Transverse colon (tissue), 4 donors: ENCODE data around the gene ENDOV. TPM values are rescaled to one million over a fixed set of nuclear protein-coding genes. Genes with fewer than 3 reads are reported as not detected.

Experiments used
- DNase-seq: peaks from one replicate; pipeline ENCODE4 v3.0.0-alpha.2; 2019
- H3K27ac ChIP-seq, 4 donors: fragments of 200-600 bp; sonication (generic); 2 replicates each; pipeline ENCODE4 v1.5.1; 2016 to 2018; ENCODE audit warnings: inconsistent platforms in 4 of 4
- H3K27me3 ChIP-seq: fragments of 200-600 bp; sonication (generic); 2 replicates; pipeline ENCODE4 v1.5.1; 2017; ENCODE audit warnings: inconsistent platforms
- H3K36me3 ChIP-seq, 4 donors: fragments of 200-600 bp; sonication (generic); 2 replicates each; pipeline ENCODE4 v1.5.1; 2017 to 2019; ENCODE audit warnings: inconsistent platforms in 4 of 4
- H3K4me1 ChIP-seq, 4 donors: fragments of 200-600 bp; sonication (generic); 2 replicates each; pipeline ENCODE4 v1.5.1; 2017 to 2020; ENCODE audit warnings: inconsistent platforms in 4 of 4
- H3K4me3 ChIP-seq, 4 donors: fragments of 200-600 bp; sonication (generic); 1 replicate in 1 of 4; 2 replicates in 3 of 4; pipeline versions ENCODE4 v1.5.1 to v1.6.1; 2017 to 2019; ENCODE audit warnings: inconsistent platforms in 4 of 4
- H3K9me3 ChIP-seq, 2 donors: fragments of 200-600 bp; sonication (generic); 2 replicates each; pipeline ENCODE4 v1.5.1; 2017 to 2019; ENCODE audit warnings: inconsistent platforms in 2 of 2
- CTCF ChIP-seq, 5 experiments: fragments of 200-600 bp in 3 of 5; fragments of 450-650 bp in 2 of 5; sonication (generic) in 3 of 5; IDR thresholded peaks; 1 replicate in 2 of 5; 2 replicates in 3 of 5; pipeline ENCODE4 v1.5.1; 2016 to 2017; ENCODE audit warnings: antibody characterized with exemption in 5 of 5, inconsistent platforms in 3 of 5, mild to moderate bottlenecking in 2 of 5, moderate library complexity in 1 of 5
- EP300 ChIP-seq: sonication (generic); formaldehyde crosslinking; IDR thresholded peaks from one replicate; pipeline ENCODE4 v1.6.1; 2017; ENCODE audit warnings: antibody characterized with exemption, low read depth
- POLR2A ChIP-seq: fragments of 450-650 bp; IDR thresholded peaks from one replicate; pipeline ENCODE4 v1.6.1; 2016; ENCODE audit warnings: antibody characterized with exemption, mild to moderate bottlenecking, moderate library complexity
- POLR2AphosphoS5 ChIP-seq, 3 donors: sonication (generic); formaldehyde crosslinking; IDR thresholded peaks; one replicate each; pipeline ENCODE4 v1.6.1; 2016; ENCODE audit warnings: antibody characterized with exemption in 3 of 3
- WGBS, 2 donors: methylation state at CpG; one replicate each; pipeline ENCODE4 v1.1.5; 2018; ENCODE audit warnings: low coverage in 1 of 2; 5-methylcytosine and 5-hydroxymethylcytosine counted together
- in situ Hi-C, 4 donors: fragments of 200-750 bp; cut with MboI; loops; one replicate each; pipeline versions ENCODE4 v1.15.0 to v1.15.1; 2017; ENCODE audit warnings: low sequenced_read_pairs in 3 of 4, low pct_ligation_motif_present in 1 of 4, low pct_unique_long_range_greater_than_20kb in 1 of 4
- intact Hi-C: fragments of 100-400 bp; cut with DNase I; formaldehyde crosslinking; loops from one replicate; pipeline ENCODE4 v1.15.1; 2023; ENCODE audit warnings: low total_unique reads
- total RNA-seq, 4 donors: library from RNA; depleted of rRNA; stranded (reverse); fragments of >200 nt; gene quantifications; one replicate each; pipeline ENCODE4 v1.1.0, GENCODE V29; 2016

Gene ENDOV
- total RNA-seq, 4 donors from 2014 or later, result 14.9 to 26.9 (median 19.9) TPM

- WGBS, 2 donors, result 86% methylated on average over 1 to 4 of the region's 4 CpGs
- in situ Hi-C loops, result no loop called here
- peaks cover 0 to 52% (median 24%) of the 10 kb centered on the region in 4 donors for H3K36me3 ChIP-seq
These were observed 21.0 kb upstream of the ENDOV start for GRCh38 chr17:80393961-80394360.

GRCh38 chr17:80394629-80395216 is 20.2 kb upstream of the ENDOV start:
- Histone ChIP-seq H3K4me1 (no peaks in the 10 kb centered on the region), H3K9me3 (no peaks in the 10 kb centered on the region), H3K27me3 (no peaks in the 10 kb centered on the region), H3K27ac (no peak overlapping the region), H3K4me3 (no peak overlapping the region), H3K36me3 (peaks cover 0 to 44% (median 20%) of the 10 kb centered on the region in 4 donors)
- no peak for DNase-seq
- 68 to 87% methylated on average over 3 to 11 of the region's 11 CpGs for WGBS, 2 donors
- no peak for TF ChIP-seq EP300
- TF ChIP-seq POLR2AphosphoS5 (IDR thresholded peaks at IDR 0.05), result no peak
- no peak for TF ChIP-seq CTCF (IDR thresholded peaks at IDR 0.05)
- no peak for TF ChIP-seq POLR2A
- intact Hi-C loops, result no loop called here
- in situ Hi-C loops, result no loop called here

More at GRCh38 chr17:80393961-80394360, 21.0 kb upstream of the ENDOV start:
- H3K27ac ChIP-seq, result no peak overlapping the region
- H3K9me3 ChIP-seq, result no peaks in the 10 kb centered on the region
- no peak for TF ChIP-seq EP300
- no peak for TF ChIP-seq CTCF (IDR thresholded peaks at IDR 0.05)
- no peak for TF ChIP-seq POLR2A
- no peak for TF ChIP-seq POLR2AphosphoS5 (IDR thresholded peaks at IDR 0.05)
- H3K27me3 ChIP-seq, result no peaks in the 10 kb centered on the region
- intact Hi-C loops, result no loop called here
- no peak for DNase-seq
- H3K4me3 ChIP-seq, result no peak overlapping the region
- H3K4me1 ChIP-seq, result no peaks in the 10 kb centered on the region

DNA sequence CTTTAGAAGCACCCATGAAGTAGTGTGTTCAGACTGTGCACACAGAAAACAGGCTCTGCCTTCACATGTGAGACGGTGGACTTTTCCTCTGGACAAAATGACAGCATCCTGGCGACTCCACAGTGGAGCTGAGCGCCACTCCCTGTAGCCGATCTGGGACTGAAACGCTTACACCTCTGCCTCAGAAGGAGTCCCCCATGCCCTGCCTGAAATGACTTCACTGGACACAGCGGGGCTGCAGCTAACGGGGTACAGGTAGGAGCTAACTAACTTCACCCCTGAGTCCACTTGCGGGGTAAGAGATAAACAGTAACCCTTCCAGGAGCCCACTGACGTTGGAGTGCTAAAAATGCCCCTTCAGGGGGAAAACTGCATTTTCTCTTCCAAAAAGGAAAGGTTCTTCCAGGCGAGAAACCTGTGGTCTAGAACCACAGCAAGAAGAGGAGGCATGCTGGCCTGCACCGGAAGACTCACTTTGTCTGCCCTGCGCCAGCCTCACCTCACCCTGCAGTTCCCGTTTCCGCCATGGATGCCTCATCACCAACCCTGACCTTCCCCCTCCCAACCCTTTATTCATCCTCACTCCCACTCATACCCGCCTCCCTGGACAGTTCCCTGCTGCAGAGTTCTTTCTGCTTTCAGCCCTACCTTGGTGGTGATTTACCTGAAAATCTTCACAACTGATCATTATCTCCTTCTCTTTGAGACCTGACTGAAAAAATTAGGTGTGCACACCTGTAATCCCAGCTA is 19.4 kb upstream of the ENDOV start:
- Histone ChIP-seq H3K4me3 (no peak overlapping the region), H3K27ac (no peak overlapping the region), H3K36me3 (peaks cover 0 to 36% (median 15%) of the 10 kb centered on the region in 4 donors), H3K27me3 (no peaks in the 10 kb centered on the region), H3K9me3 (no peaks in the 10 kb centered on the region), H3K4me1 (no peaks in the 10 kb centered on the region)
- DNase-seq, result no peak
- in situ Hi-C loops (no loop called here), intact Hi-C loops (no loop called here)
- 80 to 84% methylated on average over 5 to 15 of the region's 15 CpGs for WGBS, 2 donors
- TF ChIP-seq POLR2A (no peak), EP300 (no peak), POLR2AphosphoS5 (IDR thresholded peaks at IDR 0.05) (no peak), CTCF (IDR thresholded peaks at IDR 0.05) (no peak)

DNA sequence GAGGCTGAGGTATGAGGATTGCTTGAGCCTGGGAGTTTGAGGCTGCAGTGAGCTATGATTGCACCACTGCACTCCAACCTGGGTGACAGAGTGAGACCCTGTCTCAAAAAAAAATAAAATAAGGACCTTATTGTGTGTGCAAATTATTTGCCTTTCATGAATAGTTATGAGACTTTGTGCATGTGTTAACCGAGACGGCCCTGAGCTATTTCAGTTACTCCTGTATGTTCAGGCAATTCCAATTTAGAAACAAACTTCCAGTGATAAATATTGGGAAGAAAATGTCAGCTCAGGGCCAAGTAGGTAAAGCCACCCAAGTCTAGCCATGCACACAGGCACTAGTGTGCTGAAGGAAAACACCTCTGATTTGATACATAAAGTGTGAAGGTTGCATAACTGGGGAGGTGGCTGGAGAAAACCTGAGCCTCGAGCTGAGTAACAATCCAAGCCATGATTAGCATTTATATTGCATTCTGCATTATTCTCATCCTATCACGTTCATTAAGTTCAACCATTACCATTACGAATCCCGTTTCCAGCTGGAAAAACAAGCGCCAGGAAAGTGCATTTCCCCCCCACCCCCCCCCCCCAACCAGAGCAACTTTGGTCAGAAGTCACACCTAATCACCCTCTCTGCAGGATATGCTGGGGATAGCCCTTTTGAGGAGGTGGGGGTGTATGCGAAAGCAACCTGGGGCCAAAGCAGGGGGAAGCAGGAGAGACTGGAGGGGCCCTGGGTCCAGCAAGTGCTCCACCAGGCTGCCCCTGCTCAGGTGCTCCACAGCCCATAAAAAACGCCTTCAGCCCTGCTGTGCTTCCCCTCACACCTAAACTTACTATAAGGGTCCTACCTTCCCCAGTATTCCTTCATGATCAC is 18.6 kb upstream of the ENDOV start:
- no peak overlapping the region for H3K27ac ChIP-seq
- 75 to 78% methylated on average over 6 to 9 of the region's 9 CpGs for WGBS, 2 donors
- TF ChIP-seq CTCF (IDR thresholded peaks at IDR 0.05) (no peak), POLR2AphosphoS5 (IDR thresholded peaks at IDR 0.05) (no peak), EP300 (no peak)
- intact Hi-C loops (no loop called here), in situ Hi-C loops (no loop called here)
- DNase-seq, result no peak
- no peak overlapping the region for H3K4me3 ChIP-seq
- H3K36me3 ChIP-seq, result peaks cover 0 to 27% (median 11%) of the 10 kb centered on the region in 4 donors
- H3K27me3 ChIP-seq, result no peaks in the 10 kb centered on the region
- no peaks in the 10 kb centered on the region for H3K9me3 ChIP-seq
- no peaks in the 10 kb centered on the region for H3K4me1 ChIP-seq
